MM.1S (cell line): ENCODE results near the gene TFEC.

Experiments used
- DNase-seq: peaks from one replicate; pipeline ENCODE4 v3.0.0-alpha.2; 2015
- H2AFZ ChIP-seq: fragments of 300-600 bp; sonication (generic); 2 replicates; pipeline ENCODE4 v1.6.0; 2016; ENCODE audit warnings: antibody characterized with exemption, low read length
- H3F3A ChIP-seq: fragments of 300-600 bp; sonication (generic); 2 replicates; pipeline ENCODE4 v1.6.1; 2016; ENCODE audit warnings: mild to moderate bottlenecking, antibody characterized with exemption, low read length, moderate library complexity, mixed read lengths; ENCODE audit not compliant: insufficient read depth
- H3K27ac ChIP-seq: fragments of 300-600 bp; sonication (generic); 2 replicates; pipeline ENCODE4 v1.5.1; 2016; ENCODE audit warnings: mild to moderate bottlenecking, low read length
- H3K27me3 ChIP-seq: fragments of 300-600 bp; sonication (generic); replicated peaks from 2 replicates; pipeline ENCODE4 v1.6.0; 2016; ENCODE audit warnings: low read length; ENCODE audit not compliant: insufficient read depth
- H3K36me3 ChIP-seq: fragments of 300-600 bp; sonication (generic); replicated peaks from 2 replicates; pipeline ENCODE4 v1.6.1; 2016; ENCODE audit warnings: mild to moderate bottlenecking, low read length, mixed read lengths; ENCODE audit not compliant: insufficient read depth
- H3K4me1 ChIP-seq: fragments of 300-600 bp; sonication (generic); 2 replicates; pipeline ENCODE4 v1.6.1; 2016; ENCODE audit warnings: low read length, mixed read lengths
- H3K4me2 ChIP-seq: fragments of 300-600 bp; sonication (generic); 2 replicates; pipeline ENCODE4 v1.6.0; 2016; ENCODE audit warnings: low read depth, low read length
- H3K4me3 ChIP-seq: fragments of 300-600 bp; sonication (generic); 2 replicates; pipeline ENCODE4 v1.5.1; 2016; ENCODE audit warnings: low read length, mixed read lengths
- H3K79me2 ChIP-seq: fragments of 300-600 bp; sonication (generic); 2 replicates; pipeline ENCODE4 v1.6.1; 2016; ENCODE audit warnings: mixed run types, low read length, mixed read lengths
- H3K9ac ChIP-seq: fragments of 300-600 bp; sonication (generic); 2 replicates; pipeline ENCODE4 v1.6.1; 2016; ENCODE audit warnings: low read length, mixed read lengths
- H3K9me2 ChIP-seq: fragments of 300-600 bp; sonication (generic); replicated peaks from 2 replicates; pipeline ENCODE4 v1.6.1; 2016; ENCODE audit warnings: mild to moderate bottlenecking, low read length, mixed read lengths; ENCODE audit not compliant: insufficient read depth
- H3K9me3 ChIP-seq: fragments of 300-600 bp; sonication (generic); replicated peaks from 2 replicates; pipeline ENCODE4 v1.6.1; 2016; ENCODE audit warnings: mild to moderate bottlenecking, low read length, mixed read lengths; ENCODE audit not compliant: insufficient read depth
- H4K20me1 ChIP-seq: fragments of 300-600 bp; sonication (generic); 2 replicates; pipeline ENCODE4 v1.6.1; 2016; ENCODE audit warnings: mild to moderate bottlenecking, low read length, moderate library complexity, mixed read lengths; ENCODE audit not compliant: insufficient read depth
- EZH2 ChIP-seq: fragments of 300-600 bp; sonication (generic); optimal IDR thresholded peaks from 2 replicates; pipeline ENCODE3; 2017; ENCODE audit warnings: low read depth, mild to moderate bottlenecking, antibody characterized with exemption, low read length, mixed read lengths
- EZH2phosphoT487 ChIP-seq: fragments of 300-600 bp; sonication (generic); IDR thresholded peaks from 2 replicates; pipeline ENCODE4 v1.6.1; 2018; ENCODE audit warnings: antibody characterized with exemption, low read length
- TF ChIP-seq, protein P1 (sequence below): fragments of 300-600 bp; sonication (generic); IDR thresholded peaks from 2 replicates; pipeline ENCODE4 v1.5.1; 2016; ENCODE audit warnings: antibody characterized with exemption, low read length, mixed read lengths

TFEC gene

DNA sequence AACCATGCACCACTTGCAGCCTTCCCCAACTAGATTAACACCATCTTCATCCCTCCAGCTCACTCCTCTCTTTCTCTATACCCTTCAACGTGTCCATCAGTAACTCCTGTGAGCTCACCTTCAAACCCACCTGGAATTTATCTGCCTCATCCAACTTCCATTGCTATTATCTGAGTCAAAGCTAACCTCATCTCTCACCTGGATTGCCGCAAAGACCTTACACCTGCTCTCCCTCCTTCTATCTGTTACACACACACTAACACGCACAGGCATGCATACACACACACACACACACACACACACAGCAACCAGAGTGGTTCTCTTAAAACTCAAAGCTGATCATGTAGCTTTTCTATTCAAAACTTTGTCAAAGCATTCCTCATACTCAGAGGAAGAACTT lies 3.8 kb upstream of the TFEC start:
- H3K27me3 ChIP-seq: no peaks in the 10 kb centered on the region
- no peaks in the 10 kb centered on the region for H4K20me1 ChIP-seq
- H3F3A ChIP-seq: 0 out of 2 replicates have a peak, but pooled peaks cover 3% of the 10 kb centered on the region
- H2AFZ ChIP-seq: no peak overlapping the region
- TF ChIP-seq, protein P1, sequence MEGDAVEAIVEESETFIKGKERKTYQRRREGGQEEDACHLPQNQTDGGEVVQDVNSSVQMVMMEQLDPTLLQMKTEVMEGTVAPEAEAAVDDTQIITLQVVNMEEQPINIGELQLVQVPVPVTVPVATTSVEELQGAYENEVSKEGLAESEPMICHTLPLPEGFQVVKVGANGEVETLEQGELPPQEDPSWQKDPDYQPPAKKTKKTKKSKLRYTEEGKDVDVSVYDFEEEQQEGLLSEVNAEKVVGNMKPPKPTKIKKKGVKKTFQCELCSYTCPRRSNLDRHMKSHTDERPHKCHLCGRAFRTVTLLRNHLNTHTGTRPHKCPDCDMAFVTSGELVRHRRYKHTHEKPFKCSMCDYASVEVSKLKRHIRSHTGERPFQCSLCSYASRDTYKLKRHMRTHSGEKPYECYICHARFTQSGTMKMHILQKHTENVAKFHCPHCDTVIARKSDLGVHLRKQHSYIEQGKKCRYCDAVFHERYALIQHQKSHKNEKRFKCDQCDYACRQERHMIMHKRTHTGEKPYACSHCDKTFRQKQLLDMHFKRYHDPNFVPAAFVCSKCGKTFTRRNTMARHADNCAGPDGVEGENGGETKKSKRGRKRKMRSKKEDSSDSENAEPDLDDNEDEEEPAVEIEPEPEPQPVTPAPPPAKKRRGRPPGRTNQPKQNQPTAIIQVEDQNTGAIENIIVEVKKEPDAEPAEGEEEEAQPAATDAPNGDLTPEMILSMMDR: no peak
- H3K79me2 ChIP-seq: no peaks in the 10 kb centered on the region
- no peaks in the 10 kb centered on the region for H3K9me3 ChIP-seq
- no peaks in the 10 kb centered on the region for H3K36me3 ChIP-seq
- H3K27ac ChIP-seq: no peak overlapping the region
- H3K4me3 ChIP-seq: no peak overlapping the region
- DNase-seq: no peak
- no peak overlapping the region for H3K4me2 ChIP-seq
- H3K4me1 ChIP-seq: peaks cover 12% of the 10 kb centered on the region
- no peaks in the 10 kb centered on the region for H3K9me2 ChIP-seq
- H3K9ac ChIP-seq: no peak overlapping the region

DNA sequence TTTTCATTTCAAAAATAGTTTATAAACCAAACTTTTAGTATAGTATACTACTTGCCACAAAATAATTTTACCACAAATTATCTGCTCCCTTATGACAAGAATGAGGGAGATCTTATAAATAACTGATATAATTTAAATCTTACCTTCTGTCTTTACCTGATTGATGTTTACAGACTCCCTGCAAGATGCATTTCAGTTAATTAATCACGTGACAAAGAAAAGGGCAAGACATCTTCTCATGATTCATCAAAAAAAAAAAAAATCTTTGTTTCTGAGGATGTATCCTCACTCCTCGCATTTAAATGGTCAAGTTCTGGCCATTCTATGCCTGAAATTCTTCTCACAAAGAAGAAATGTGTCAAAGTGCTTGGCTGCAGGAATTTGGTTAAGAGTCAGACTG lies 2.3 kb upstream of the TFEC start:
- H3F3A ChIP-seq: peaks cover 11% of the 10 kb centered on the region
- DNase-seq: no peak
- H3K9me2 ChIP-seq: no peaks in the 10 kb centered on the region
- no peak overlapping the region for H3K4me2 ChIP-seq
- H4K20me1 ChIP-seq: no peaks in the 10 kb centered on the region
- no peaks in the 10 kb centered on the region for H3K27me3 ChIP-seq
- H3K79me2 ChIP-seq: no peaks in the 10 kb centered on the region
- H3K9me3 ChIP-seq: no peaks in the 10 kb centered on the region
- H3K4me1 ChIP-seq: peaks cover 23% of the 10 kb centered on the region
- TF ChIP-seq, protein P1: no peak
- TF ChIP-seq EZH2 (no peak), EZH2phosphoT487 (no peak)
- H2AFZ ChIP-seq: no peak overlapping the region
- no peak overlapping the region for H3K9ac ChIP-seq
- no peaks in the 10 kb centered on the region for H3K36me3 ChIP-seq
- no peak overlapping the region for H3K4me3 ChIP-seq
- H3K27ac ChIP-seq: no peak overlapping the region

DNA sequence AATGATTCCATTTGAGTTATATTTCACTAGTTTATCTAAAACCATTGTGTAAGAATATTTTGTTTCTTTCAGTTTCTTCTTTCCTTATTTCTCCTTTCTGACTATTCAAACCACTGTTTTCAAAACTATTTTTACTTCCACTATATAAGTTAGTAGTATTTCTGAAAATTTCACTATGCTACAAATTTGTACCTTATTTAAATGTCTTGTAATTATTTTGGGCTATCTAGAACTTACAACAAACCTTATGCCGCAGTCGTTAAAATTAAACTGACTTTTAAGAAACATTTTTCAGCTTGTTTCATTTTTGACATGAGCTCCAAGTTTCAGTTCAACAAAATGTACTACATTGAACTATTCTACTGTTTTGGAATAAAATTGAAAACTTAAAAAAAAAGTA lies 1.8 kb downstream of the TFEC start:
- peaks cover 11% of the 10 kb centered on the region for H3F3A ChIP-seq
- DNase-seq: peak; percentile 39
- no peak overlapping the region for H2AFZ ChIP-seq
- H3K4me2 ChIP-seq: peak overlapping the region; percentile 65
- no peaks in the 10 kb centered on the region for H3K9me2 ChIP-seq
- H3K27ac ChIP-seq: peak overlapping the region; percentile 23; the same call in 1 of the 2 replicates
- no peaks in the 10 kb centered on the region for H3K9me3 ChIP-seq
- TF ChIP-seq EZH2 (no peak), EZH2phosphoT487 (no peak)
- TF ChIP-seq, protein P1: no peak
- H3K4me1 ChIP-seq: peaks cover 27% of the 10 kb centered on the region
- H3K27me3 ChIP-seq: no peaks in the 10 kb centered on the region
- peak overlapping the region; percentile 8; the same call in 1 of the 2 replicates for H3K9ac ChIP-seq
- peak overlapping the region; percentile 42 for H3K4me3 ChIP-seq
- no peaks in the 10 kb centered on the region for H3K36me3 ChIP-seq
- H4K20me1 ChIP-seq: no peaks in the 10 kb centered on the region
- H3K79me2 ChIP-seq: no peaks in the 10 kb centered on the region
